Right renal pelvis (tissue), 4 donors: Measurements from ENCODE around the gene PICK1. TPM values are rescaled to one million over a fixed set of nuclear protein-coding genes. Genes with fewer than 3 reads are reported as not detected.
A peak's percentile ranks its signal among the peaks of the same experiment; 100 is the strongest.

Source experiments
- DNase-seq, 4 donors: peaks; one replicate each; pipeline ENCODE4 v3.0.0-alpha.2; 2013; ENCODE audit warnings: low read depth in 4 of 4, low spot score in 3 of 4, missing footprints in 1 of 4
- polyA plus RNA-seq, 4 donors: library from polyadenylated mRNA; unstranded; fragments of 120-200 nt; gene quantifications; one replicate each; pipeline ENCODE4 v1.2.1, GENCODE V29; 2013; ENCODE audit not compliant: insufficient read length in 4 of 4

Gene PICK1
- polyA plus RNA-seq, 4 donors: 27.5 to 38.8 (median 29.3) TPM

GRCh38 chr22:38046070-38046748 lies 11.0 kb upstream of the PICK1 start:
- DNase-seq: no peak

- no peak for DNase-seq
Observed at GRCh38 chr22:38049812-38050619, 7.2 kb upstream of the PICK1 start.

- DNase-seq: no peak
Observed at GRCh38 chr22:38050720-38051119, 6.5 kb upstream of the PICK1 start.

- DNase-seq: no peak
Observed at GRCh38 chr22:38051261-38051660, 5.9 kb upstream of the PICK1 start.

- DNase-seq: peak; percentile 60 to 77 (median 72)
Observed at GRCh38 chr22:38051900-38052862, 5.0 kb upstream of the PICK1 start.

GRCh38 chr22:38062791-38063190 lies 5.6 kb downstream of the PICK1 start:
- DNase-seq: no peak

GRCh38 chr22:38065539-38065938 lies 8.3 kb downstream of the PICK1 start:
- DNase-seq: no peak

GRCh38 chr22:38066381-38067027 lies 9.3 kb downstream of the PICK1 start:
- no peak for DNase-seq

- no peak for DNase-seq
Observed at GRCh38 chr22:38067028-38067415, 9.8 kb downstream of the PICK1 start.

- no peak for DNase-seq
Observed at GRCh38 chr22:38067761-38068360, 10.7 kb downstream of the PICK1 start.

- DNase-seq: no peak
Observed at GRCh38 chr22:38068641-38069371, 11.6 kb downstream of the PICK1 start.

- no peak for DNase-seq
Observed at GRCh38 chr22:38069372-38070249, 12.4 kb downstream of the PICK1 start.

- DNase-seq: no peak
Observed at GRCh38 chr22:38070250-38070921, 13.2 kb downstream of the PICK1 start.

GRCh38 chr22:38071421-38072321 lies 14.5 kb downstream of the PICK1 start:
- no peak for DNase-seq

- no peak for DNase-seq
Observed at GRCh38 chr22:38072322-38073149, 15.3 kb downstream of the PICK1 start.
